ENCODE measurements around the gene BDH2. TPM values are rescaled to one million over a fixed set of nuclear protein-coding genes. Genes with fewer than 3 reads are reported as not detected.

BDH2 gene
- total and polyA plus RNA-seq, 2 of the 8 experiments (the other 6 are each of a cell fraction or from before 2014, with no cell fraction given), result 46.0 to 46.2 TPM

- no peak overlapping the region for H4K91ac ChIP-seq (replicated peaks; ENCODE audit: insufficient read length, low read length)
- FAIRE-seq (no peak), DNase-seq (ENCODE audit: low read depth in 1 of 2, low spot score in 2 of 2) (no peak)
- no peak overlapping the region for H3K4ac ChIP-seq (replicated peaks; ENCODE audit: insufficient read length, low read depth, low read length)
- H3K27me3 ChIP-seq (replicated peaks in 1 of 4; ENCODE audit: control insufficient read depth in 3 of 4, extremely low read depth in 1 of 4, insufficient read depth in 3 of 4, low read length in 3 of 4), result no peaks in the 10 kb centered on the region
- H2BK15ac ChIP-seq (ENCODE audit: low read length), result no peak overlapping the region
- H3K4me3 ChIP-seq (ENCODE audit: extremely low read depth in 1 of 4, insufficient read depth in 2 of 4, low read depth in 3 of 4, low read length in 4 of 4), result no peak overlapping the region
- POLR2A ChIA-PET (ENCODE audit: partially characterized antibody), result no interaction called here
- no peak overlapping the region for H3K56ac ChIP-seq (replicated peaks; ENCODE audit: insufficient read length, low read depth, low read length)
- H3K9me3 ChIP-seq (ENCODE audit: insufficient read depth in 2 of 2, low read depth in 1 of 2, low read length in 1 of 2), result no peaks in the 10 kb centered on the region
- 88% methylated on average over 8 of the region's 8 CpGs; no CpG with 5 or more reads in 1 of the 2 experiments for WGBS, 2 experiments (ENCODE audit: extremely low coverage in 1 of 2, insufficient coverage in 1 of 2, insufficient read length in 1 of 2, insufficient replicate concordance in 2 of 2, low coverage in 1 of 2, low lambda C conversion rate in 2 of 2, missing lambda C conversion rate in 1 of 2)
- H3K9ac ChIP-seq (replicated peaks in 1 of 4; ENCODE audit: extremely low read depth in 1 of 4, low read depth in 3 of 4, low read length in 3 of 4), result no peak overlapping the region
- no peaks in the 10 kb centered on the region for H3K79me2 ChIP-seq (ENCODE audit: control insufficient read depth in 1 of 2, insufficient read depth in 2 of 2, low read length in 2 of 2)
- H2BK5ac ChIP-seq (ENCODE audit: low read depth, low read length), result no peak overlapping the region
- H2BK120ac ChIP-seq (replicated peaks; ENCODE audit: low read depth, low read length), result no peak overlapping the region
- H4K20me1 ChIP-seq (replicated peaks in 1 of 2; ENCODE audit: control insufficient read depth in 1 of 2, insufficient read depth in 2 of 2, low read length in 2 of 2), result no peaks in the 10 kb centered on the region
- no peak overlapping the region for H4K8ac ChIP-seq (ENCODE audit: extremely low read depth, insufficient read depth, low read length)
- no peak overlapping the region for H3K18ac ChIP-seq (ENCODE audit: extremely low read depth, low read length)
- no peak overlapping the region for H4K5ac ChIP-seq (ENCODE audit: insufficient read length, low read depth, low read length)
- CTCF ChIA-PET (ENCODE audit: partially characterized antibody), result no interaction called here
- H3K14ac ChIP-seq (ENCODE audit: insufficient read length), result no peak overlapping the region
- no peaks in the 10 kb centered on the region for H3K79me1 ChIP-seq (ENCODE audit: low read depth, low read length)
- no peak overlapping the region for H2BK12ac ChIP-seq (ENCODE audit: low read depth, low read length)
- no peak overlapping the region for H2AFZ ChIP-seq (ENCODE audit: low read length)
- H3K36me3 ChIP-seq (ENCODE audit: control insufficient read depth in 2 of 4, insufficient read depth in 4 of 4, low read length in 3 of 4), result peaks cover 8 to 18% (median 12%) of the 10 kb centered on the region in 4 experiments
- TF ChIP-seq BRCA1 (IDR thresholded peaks at IDR 0.05; ENCODE audit: low read depth, low read length) (no peak), JUN (IDR thresholded peaks at IDR 0.05; ENCODE audit: low read depth, low read length) (no peak), NANOG (IDR thresholded peaks at IDR 0.05; ENCODE audit: insufficient read depth, low read depth, low read length, poor library complexity, severe bottlenecking) (no peak), GABPA (IDR thresholded peaks at IDR 0.05; ENCODE audit: borderline replicate concordance, insufficient read depth, low read length) (no peak), RBBP5 (IDR thresholded peaks at IDR 0.05; ENCODE audit: borderline replicate concordance, low read depth, low read length) (no peak), SP2 (IDR thresholded peaks at IDR 0.05; ENCODE audit: low read length) (no peak), KDM5A (IDR thresholded peaks at IDR 0.05; ENCODE audit: low read length) (no peak)
- no peak overlapping the region for H2AK5ac ChIP-seq (ENCODE audit: low read depth, low read length)
- no peaks in the 10 kb centered on the region for H3K23me2 ChIP-seq (ENCODE audit: low read depth, low read length)
- H3K27ac ChIP-seq (ENCODE audit: low read depth, low read length), result no peak overlapping the region
- H3K23ac ChIP-seq (ENCODE audit: insufficient read length), result no peak overlapping the region
- no peaks in the 10 kb centered on the region for H3K4me1 ChIP-seq (replicated peaks in 1 of 4; ENCODE audit: control insufficient read depth in 3 of 4, insufficient read depth in 4 of 4, low read length in 3 of 4)
- H3K4me2 ChIP-seq (ENCODE audit: insufficient read depth in 1 of 2, low read depth in 2 of 2, low read length in 2 of 2), result no peak overlapping the region
- no peak overlapping the region for H2BK20ac ChIP-seq (ENCODE audit: low read length)
These were observed 29.5 kb upstream of the BDH2 start for GRCh38 chr4:103129174-103129573.
